Loucy (cell line): ENCODE results near the gene AP4B1.

Experiments
- H2AFZ ChIP-seq: fragments of 200-600 bp; sonication (generic); 2 replicates; pipeline ENCODE4 v1.6.0; 2016; ENCODE audit warnings: antibody characterized with exemption, mild to moderate bottlenecking, low read length, moderate library complexity
- H3F3A ChIP-seq: fragments of 200-600 bp; 2 replicates; pipeline ENCODE4 v1.6.0; 2016; ENCODE audit warnings: antibody characterized with exemption, low read depth, mild to moderate bottlenecking
- H3K27me3 ChIP-seq: fragments of 200-600 bp; sonication (generic); 2 replicates; pipeline ENCODE4 v1.6.1; 2014; ENCODE audit warnings: low read length, mild to moderate bottlenecking; ENCODE audit not compliant: insufficient read depth, poor library complexity, severe bottlenecking
- H3K36me3 ChIP-seq: fragments of 200-600 bp; sonication (generic); 2 replicates; pipeline ENCODE4 v1.6.1; 2016; ENCODE audit warnings: low read length; ENCODE audit not compliant: insufficient read depth
- H3K4me1 ChIP-seq: fragments of 200-600 bp; sonication (generic); 2 replicates; pipeline ENCODE4 v1.5.1; 2014; ENCODE audit warnings: low read length, mild to moderate bottlenecking; ENCODE audit not compliant: insufficient read depth, poor library complexity, severe bottlenecking
- H3K4me2 ChIP-seq: fragments of 200-600 bp; sonication (generic); 2 replicates; pipeline ENCODE4 v1.6.0; 2014; ENCODE audit warnings: antibody characterized with exemption, low read length, low read depth, mild to moderate bottlenecking; ENCODE audit not compliant: poor library complexity, severe bottlenecking
- H3K4me3 ChIP-seq: fragments of 200-600 bp; sonication (generic); 2 replicates; pipeline ENCODE4 v1.5.1; 2014; ENCODE audit warnings: low read length, mild to moderate bottlenecking, mixed read lengths; ENCODE audit not compliant: poor library complexity, severe bottlenecking
- H3K79me2 ChIP-seq: fragments of 200-600 bp; sonication (generic); 2 replicates; pipeline ENCODE4 v1.6.1; 2014; ENCODE audit warnings: low read length; ENCODE audit not compliant: insufficient read depth
- H3K9ac ChIP-seq: fragments of 200-600 bp; sonication (generic); 2 replicates; pipeline ENCODE4 v1.6.0; 2014; ENCODE audit warnings: mild to moderate bottlenecking, low read depth, low read length, moderate library complexity; ENCODE audit not compliant: poor library complexity, severe bottlenecking
- H3K9me2 ChIP-seq: fragments of 200-600 bp; sonication (generic); replicated peaks from 2 replicates; pipeline ENCODE4 v1.6.1; 2016; ENCODE audit warnings: low read depth, low read length, mixed read lengths
- H3K9me3 ChIP-seq: fragments of 200-600 bp; sonication (generic); 2 replicates; pipeline ENCODE4 v1.6.1; 2014; ENCODE audit warnings: mild to moderate bottlenecking, antibody characterized with exemption, low read length, low read depth; ENCODE audit not compliant: insufficient read depth
- H4K20me1 ChIP-seq: fragments of 200-600 bp; sonication (generic); 2 replicates; pipeline ENCODE4 v1.6.0; 2014; ENCODE audit warnings: antibody characterized with exemption, low read length, mild to moderate bottlenecking; ENCODE audit not compliant: insufficient read depth, poor library complexity, severe bottlenecking
- EZH2phosphoT487 ChIP-seq: fragments of 200-600 bp; IDR thresholded peaks from 2 replicates; pipeline ENCODE4 v1.6.1; 2018; ENCODE audit warnings: antibody characterized with exemption, mild to moderate bottlenecking, moderate library complexity, borderline replicate concordance
- TF ChIP-seq, protein P1 (sequence below): fragments of 200-600 bp; sonication (generic); conservative IDR thresholded peaks from 2 replicates; pipeline ENCODE4 v1.5.1; 2014; ENCODE audit warnings: mild to moderate bottlenecking, antibody characterized with exemption, low read length

AP4B1 gene

GRCh38 chr1:113895098-113895497 is 9.5 kb downstream of the AP4B1 start:
- no peak overlapping the region for H2AFZ ChIP-seq
- H4K20me1 ChIP-seq = no peaks in the 10 kb centered on the region
- H3K36me3 ChIP-seq = peaks cover 17% of the 10 kb centered on the region; the same call in 1 of the 2 replicates
- no peaks in the 10 kb centered on the region for H3K9me2 ChIP-seq
- no peak overlapping the region for H3K4me3 ChIP-seq
- TF ChIP-seq EZH2phosphoT487 = no peak
- TF ChIP-seq, protein P1, sequence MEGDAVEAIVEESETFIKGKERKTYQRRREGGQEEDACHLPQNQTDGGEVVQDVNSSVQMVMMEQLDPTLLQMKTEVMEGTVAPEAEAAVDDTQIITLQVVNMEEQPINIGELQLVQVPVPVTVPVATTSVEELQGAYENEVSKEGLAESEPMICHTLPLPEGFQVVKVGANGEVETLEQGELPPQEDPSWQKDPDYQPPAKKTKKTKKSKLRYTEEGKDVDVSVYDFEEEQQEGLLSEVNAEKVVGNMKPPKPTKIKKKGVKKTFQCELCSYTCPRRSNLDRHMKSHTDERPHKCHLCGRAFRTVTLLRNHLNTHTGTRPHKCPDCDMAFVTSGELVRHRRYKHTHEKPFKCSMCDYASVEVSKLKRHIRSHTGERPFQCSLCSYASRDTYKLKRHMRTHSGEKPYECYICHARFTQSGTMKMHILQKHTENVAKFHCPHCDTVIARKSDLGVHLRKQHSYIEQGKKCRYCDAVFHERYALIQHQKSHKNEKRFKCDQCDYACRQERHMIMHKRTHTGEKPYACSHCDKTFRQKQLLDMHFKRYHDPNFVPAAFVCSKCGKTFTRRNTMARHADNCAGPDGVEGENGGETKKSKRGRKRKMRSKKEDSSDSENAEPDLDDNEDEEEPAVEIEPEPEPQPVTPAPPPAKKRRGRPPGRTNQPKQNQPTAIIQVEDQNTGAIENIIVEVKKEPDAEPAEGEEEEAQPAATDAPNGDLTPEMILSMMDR = no peak
- H3K9me3 ChIP-seq = no peaks in the 10 kb centered on the region
- no peaks in the 10 kb centered on the region for H3K4me1 ChIP-seq
- H3F3A ChIP-seq = no peaks in the 10 kb centered on the region
- no peak overlapping the region for H3K4me2 ChIP-seq
- no peak overlapping the region for H3K9ac ChIP-seq
- H3K27me3 ChIP-seq = no peaks in the 10 kb centered on the region
- no peaks in the 10 kb centered on the region for H3K79me2 ChIP-seq

GRCh38 chr1:113893267-113893666 is 11.3 kb downstream of the AP4B1 start:
- no peaks in the 10 kb centered on the region for H3K27me3 ChIP-seq

DNA sequence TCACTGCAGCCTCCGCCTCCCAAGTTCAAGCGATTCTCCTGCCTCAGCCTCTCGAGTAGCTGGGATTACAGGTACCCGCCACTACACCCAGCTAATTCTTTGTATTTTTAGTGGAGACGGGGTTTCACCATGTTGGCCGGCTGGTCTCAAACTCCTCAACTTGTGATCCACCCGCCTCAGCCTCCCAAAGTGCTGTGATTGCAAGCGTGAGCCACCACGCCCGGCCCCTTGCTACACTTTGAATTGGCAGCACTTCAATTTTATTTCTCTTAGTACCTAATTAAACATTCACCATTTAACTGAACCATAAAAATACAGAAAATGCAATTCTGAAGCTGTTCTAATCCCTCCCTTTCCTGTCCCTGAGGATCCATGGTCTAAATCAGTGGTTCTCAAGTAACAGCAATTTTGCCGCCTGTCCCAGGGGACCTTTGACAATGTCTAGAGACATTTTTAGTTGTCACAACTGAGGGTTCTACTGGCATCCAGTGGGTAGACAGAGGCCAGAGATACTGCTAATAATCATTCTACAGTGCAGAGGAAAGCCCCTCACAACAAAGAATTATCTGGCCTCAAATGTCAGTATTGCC is 12.9 kb downstream of the AP4B1 start:
- H4K20me1 ChIP-seq = no peaks in the 10 kb centered on the region
- H3K9ac ChIP-seq = no peak overlapping the region
- no peaks in the 10 kb centered on the region for H3K79me2 ChIP-seq
- no peak overlapping the region for H3K4me3 ChIP-seq
- no peaks in the 10 kb centered on the region for H3K9me3 ChIP-seq
- TF ChIP-seq EZH2phosphoT487 = no peak
- TF ChIP-seq, protein P1 = no peak
- no peaks in the 10 kb centered on the region for H3F3A ChIP-seq
- no peaks in the 10 kb centered on the region for H3K27me3 ChIP-seq
- H2AFZ ChIP-seq = no peak overlapping the region
- no peak overlapping the region for H3K4me2 ChIP-seq
- peaks cover 17% of the 10 kb centered on the region; the same call in 1 of the 2 replicates for H3K36me3 ChIP-seq
- peaks cover 3% of the 10 kb centered on the region for H3K4me1 ChIP-seq
- no peaks in the 10 kb centered on the region for H3K9me2 ChIP-seq

More at GRCh38 chr1:113893267-113893666, 11.3 kb downstream of the AP4B1 start:
- H3K9me3 ChIP-seq = no peaks in the 10 kb centered on the region
- H3K9ac ChIP-seq = no peak overlapping the region
- H3K79me2 ChIP-seq = no peaks in the 10 kb centered on the region
- no peaks in the 10 kb centered on the region for H3F3A ChIP-seq
- H3K9me2 ChIP-seq = no peaks in the 10 kb centered on the region
- H2AFZ ChIP-seq = no peak overlapping the region
- no peaks in the 10 kb centered on the region for H4K20me1 ChIP-seq
- no peaks in the 10 kb centered on the region for H3K4me1 ChIP-seq
- peaks cover 17% of the 10 kb centered on the region; the same call in 1 of the 2 replicates for H3K36me3 ChIP-seq
- H3K4me2 ChIP-seq = no peak overlapping the region
- no peak overlapping the region for H3K4me3 ChIP-seq
- TF ChIP-seq, protein P1 = no peak
- TF ChIP-seq EZH2phosphoT487 = no peak
